PC-3 (cell line): ENCODE measurements around the gene PLCB4.

ENCODE experiments used
- EZH2 ChIP-seq: fragments of 300-600 bp; sonication (generic); IDR thresholded peaks from one replicate; pipeline ENCODE4 v1.6.1; 2017; ENCODE audit warnings: antibody characterized with exemption, mild to moderate bottlenecking, low read length; ENCODE audit not compliant: unreplicated experiment
- EZH2phosphoT487 ChIP-seq: fragments of 300-600 bp; sonication (generic); IDR thresholded peaks from 2 replicates; pipeline ENCODE4 v1.6.1; 2018; ENCODE audit warnings: mild to moderate bottlenecking, antibody characterized with exemption, low read length, borderline replicate concordance
- TF ChIP-seq, protein P1 (sequence below): fragments of 300-600 bp; sonication (generic); conservative IDR thresholded peaks from 2 replicates; pipeline ENCODE4 v1.5.1; 2017; ENCODE audit warnings: antibody characterized with exemption, low read depth, mild to moderate bottlenecking, low read length

DNA sequence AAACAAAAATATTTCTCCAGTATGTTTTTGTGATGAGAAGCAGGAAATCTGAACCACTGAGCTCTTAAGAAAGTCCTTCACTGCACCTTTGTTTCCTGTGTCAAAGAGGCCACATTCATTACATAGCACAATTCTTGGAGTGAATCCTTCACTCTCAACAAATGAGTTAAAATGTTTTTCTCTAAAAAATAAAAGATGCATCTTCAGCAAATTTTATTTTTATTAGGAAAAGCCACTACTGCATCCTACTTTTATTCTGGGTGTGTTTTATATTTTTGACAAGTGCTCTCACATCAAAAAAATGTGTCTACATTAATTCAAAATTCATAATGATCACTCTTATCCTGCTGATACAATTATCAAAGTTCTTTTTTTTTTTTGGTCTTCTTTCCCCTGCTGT is 76.3 kb downstream of the PLCB4 start:
- TF ChIP-seq, protein P1, sequence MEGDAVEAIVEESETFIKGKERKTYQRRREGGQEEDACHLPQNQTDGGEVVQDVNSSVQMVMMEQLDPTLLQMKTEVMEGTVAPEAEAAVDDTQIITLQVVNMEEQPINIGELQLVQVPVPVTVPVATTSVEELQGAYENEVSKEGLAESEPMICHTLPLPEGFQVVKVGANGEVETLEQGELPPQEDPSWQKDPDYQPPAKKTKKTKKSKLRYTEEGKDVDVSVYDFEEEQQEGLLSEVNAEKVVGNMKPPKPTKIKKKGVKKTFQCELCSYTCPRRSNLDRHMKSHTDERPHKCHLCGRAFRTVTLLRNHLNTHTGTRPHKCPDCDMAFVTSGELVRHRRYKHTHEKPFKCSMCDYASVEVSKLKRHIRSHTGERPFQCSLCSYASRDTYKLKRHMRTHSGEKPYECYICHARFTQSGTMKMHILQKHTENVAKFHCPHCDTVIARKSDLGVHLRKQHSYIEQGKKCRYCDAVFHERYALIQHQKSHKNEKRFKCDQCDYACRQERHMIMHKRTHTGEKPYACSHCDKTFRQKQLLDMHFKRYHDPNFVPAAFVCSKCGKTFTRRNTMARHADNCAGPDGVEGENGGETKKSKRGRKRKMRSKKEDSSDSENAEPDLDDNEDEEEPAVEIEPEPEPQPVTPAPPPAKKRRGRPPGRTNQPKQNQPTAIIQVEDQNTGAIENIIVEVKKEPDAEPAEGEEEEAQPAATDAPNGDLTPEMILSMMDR = no peak
- no peak for TF ChIP-seq EZH2
- TF ChIP-seq EZH2phosphoT487 = no peak
